Thoracic aorta endothelial cell (primary cell): Measurements from ENCODE around the gene TBCE. TPM values are rescaled to one million over a fixed set of nuclear protein-coding genes. Genes with fewer than 3 reads are reported as not detected.

Source experiments
- small RNA-seq: library from RNA; depleted of rRNA; stranded (forward); fragments of <200 nt; gene quantifications from one replicate; pipeline ENCODE3, GENCODE V24; 2012
- total RNA-seq: library from RNA; depleted of rRNA; stranded (reverse); fragments of >200 nt; gene quantifications from 2 replicates; pipeline ENCODE4 v1.2.3, GENCODE V29; 2012

The TBCE gene, protein sequence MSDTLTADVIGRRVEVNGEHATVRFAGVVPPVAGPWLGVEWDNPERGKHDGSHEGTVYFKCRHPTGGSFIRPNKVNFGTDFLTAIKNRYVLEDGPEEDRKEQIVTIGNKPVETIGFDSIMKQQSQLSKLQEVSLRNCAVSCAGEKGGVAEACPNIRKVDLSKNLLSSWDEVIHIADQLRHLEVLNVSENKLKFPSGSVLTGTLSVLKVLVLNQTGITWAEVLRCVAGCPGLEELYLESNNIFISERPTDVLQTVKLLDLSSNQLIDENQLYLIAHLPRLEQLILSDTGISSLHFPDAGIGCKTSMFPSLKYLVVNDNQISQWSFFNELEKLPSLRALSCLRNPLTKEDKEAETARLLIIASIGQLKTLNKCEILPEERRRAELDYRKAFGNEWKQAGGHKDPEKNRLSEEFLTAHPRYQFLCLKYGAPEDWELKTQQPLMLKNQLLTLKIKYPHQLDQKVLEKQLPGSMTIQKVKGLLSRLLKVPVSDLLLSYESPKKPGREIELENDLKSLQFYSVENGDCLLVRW
- total RNA-seq = 29.3 and 34.5 TPM in 2 replicates

DNA sequence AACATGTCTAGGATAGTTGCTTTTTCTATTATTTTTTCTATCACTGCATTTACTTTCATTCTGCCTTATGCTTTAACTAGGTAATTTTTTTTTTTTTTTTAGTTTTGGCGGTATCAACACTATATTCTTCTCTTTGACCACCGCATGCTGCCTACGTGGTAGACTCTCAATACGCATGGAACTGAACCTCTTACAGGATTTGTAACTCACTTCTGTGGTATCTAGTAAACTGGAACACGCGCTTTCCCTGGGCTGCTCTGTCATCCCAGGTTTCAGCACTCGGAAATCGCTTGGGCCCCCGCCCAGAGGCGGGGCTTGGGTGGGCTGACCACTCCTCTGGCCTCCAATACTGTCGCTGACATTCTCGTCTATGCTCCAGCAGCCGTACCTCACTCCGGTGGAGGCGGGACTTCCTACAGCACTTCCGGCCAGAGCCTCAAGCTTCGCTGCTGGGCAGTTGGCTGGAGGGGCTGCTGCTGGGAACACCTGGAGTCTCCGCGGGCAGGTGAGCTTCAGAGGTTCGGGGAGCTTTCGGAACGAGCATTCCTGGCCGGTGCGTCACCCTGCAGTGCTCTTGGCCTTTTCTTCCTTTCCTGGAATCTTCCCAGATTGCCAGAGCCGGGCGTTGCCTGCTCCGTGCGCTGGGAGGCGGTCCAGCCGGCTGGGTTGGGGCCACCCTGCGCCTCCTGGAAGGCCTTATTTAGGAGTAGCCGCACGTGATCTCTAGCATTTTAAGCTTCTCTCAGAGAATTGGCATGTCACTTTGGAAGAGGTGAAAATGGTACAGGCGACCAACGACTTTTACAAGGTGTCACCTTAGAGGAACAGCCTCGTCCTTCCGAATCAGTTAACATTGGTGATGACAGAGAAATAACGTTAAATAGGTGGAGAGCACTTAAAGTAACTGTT is at the start of gene TBCE:
Gene TBCE (plus strand): TSS at position 428 of the 909 bp plus-strand sequence. CDS start 12,623 bp downstream, outside the sequence.

DNA sequence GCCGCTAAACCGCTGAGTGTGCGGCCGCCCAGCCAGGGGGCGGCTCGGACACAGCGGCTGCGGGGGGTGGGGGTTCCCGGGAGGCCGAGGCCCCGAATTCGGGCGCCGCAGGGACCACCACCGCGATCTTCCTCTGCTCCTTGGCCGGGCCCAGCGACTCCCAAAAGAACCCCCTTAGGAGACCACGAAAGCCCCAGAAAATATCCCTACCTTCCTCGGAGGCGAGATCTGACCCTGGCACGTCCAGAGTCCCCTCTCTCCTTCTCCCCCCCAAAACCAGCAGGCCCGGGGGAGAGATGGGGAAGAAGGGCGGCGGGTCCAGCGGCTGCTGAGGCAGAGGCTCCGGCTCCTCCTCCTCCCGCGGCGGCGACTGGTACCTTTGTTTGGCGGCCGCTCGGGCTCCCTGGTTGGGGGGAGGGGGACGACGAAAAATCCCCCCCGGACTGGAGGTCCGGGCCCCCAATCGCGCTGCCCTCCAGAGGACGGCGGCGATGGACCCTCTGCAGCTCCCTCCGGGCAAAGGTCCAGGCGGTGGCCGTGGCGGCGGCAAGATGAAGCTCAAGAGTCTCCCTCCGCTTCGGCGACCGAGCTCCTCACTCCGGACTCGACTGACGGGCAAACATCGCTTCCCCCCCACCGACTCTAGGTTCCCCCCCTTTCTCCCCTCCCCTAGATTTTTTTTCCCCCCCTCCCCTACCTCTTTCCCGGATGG is 39.5 kb upstream of the TBCE start, which contains the start of gene ARID4B:
Gene ARID4B (minus strand): TSS at position 621 of the 712 bp plus-strand sequence. CDS start 1,260 bp downstream, outside the sequence.

DNA sequence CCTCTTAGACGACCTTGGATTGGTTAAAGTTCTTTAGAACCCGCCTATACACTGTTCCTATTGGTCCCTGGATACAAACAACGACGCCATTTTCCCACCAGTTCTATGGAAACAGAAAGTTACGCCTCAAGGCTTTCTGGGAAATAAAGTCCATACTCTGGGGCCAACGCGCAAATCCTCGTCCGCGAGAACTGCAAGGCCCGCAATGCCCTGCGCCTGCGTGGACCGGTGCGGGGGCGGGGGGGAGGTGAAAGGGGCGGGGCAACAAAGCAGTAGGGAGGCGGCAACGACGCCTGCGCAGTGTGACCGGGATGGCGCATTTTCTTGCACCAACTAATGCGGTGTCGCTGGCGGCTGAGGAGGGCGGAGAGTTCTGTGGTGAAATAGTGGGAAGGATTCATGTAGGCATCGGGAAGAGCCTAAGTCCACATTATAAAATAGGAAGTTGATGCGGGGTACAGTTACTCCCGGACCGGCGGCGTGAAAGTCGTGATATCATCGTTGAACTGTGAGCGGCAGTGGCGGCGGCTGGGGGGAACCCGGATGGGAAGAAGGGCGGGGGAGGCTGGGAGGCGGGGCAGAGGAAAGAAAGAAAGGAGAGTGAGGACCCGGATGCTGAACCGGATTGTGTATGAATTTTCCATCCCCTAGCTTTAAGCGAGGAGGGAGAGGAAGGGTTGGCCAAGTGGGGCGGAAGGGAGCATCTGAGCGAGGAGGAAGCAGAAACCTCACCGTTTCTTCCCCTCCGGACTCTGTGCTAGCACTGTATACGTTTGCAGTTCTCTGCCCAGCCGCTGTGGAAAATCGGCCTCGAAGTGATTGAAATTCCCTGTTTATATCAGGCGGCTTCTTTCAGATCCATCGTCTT is 38.7 kb upstream of the TBCE start, which contains the start of gene GGPS1:
Gene GGPS1 (plus strand): TSS at position 300 of the 868 bp plus-strand sequence. CDS start 6,695 bp downstream, outside the sequence.

Small RNA genes lying within 50 kb of the gene (small RNA-seq; reads per million reads assigned to genes)
- gene AL391994.1 (not detected), gene RPS21P1 (not detected)

Other genes with a start within 250 kb of the TBCE start
- 120 and 133 TPM in 2 replicates for gene TOMM20, start 238.6 kb upstream of the TBCE start, total RNA-seq
- gene RBM34, start 206.2 kb upstream of the TBCE start, total RNA-seq = 68.9 and 73.3 TPM in 2 replicates
- gene ARID4B, start 39.2 kb upstream of the TBCE start, total RNA-seq = 45.7 and 49.6 TPM in 2 replicates
- gene GGPS1, start 38.9 kb upstream of the TBCE start, total RNA-seq = 27.6 and 32.0 TPM in 2 replicates
- gene B3GALNT2, start 137.0 kb downstream of the TBCE start, total RNA-seq = 55.1 and 66.8 TPM in 2 replicates